Activated T-helper 2 cell treated with anti-CD3 and anti-CD28 coated beads, Interferon-gamma antibody, Interleukin-2, Interleukin-4, amounts not matched to agents 10 μg/mL and 5 μg/mL and 100 μg/mL, durations not matched to agents 14 hours and 24 hours and 36 hours (primary cell): ENCODE data around the gene PAPPA. TPM values are rescaled to one million over a fixed set of nuclear protein-coding genes. Genes with fewer than 3 reads are reported as not detected.

Experiments
- DNase-seq: peaks from one replicate; pipeline ENCODE4 v3.0.0; 2021; ENCODE audit warnings: low spot score
- H3K27ac Mint-ChIP-seq: one replicate; pipeline ENCODE4 v1.8.0; 2021; ENCODE audit warnings: mixed read lengths
- H3K27me3 Mint-ChIP-seq: one replicate; pipeline ENCODE4 v1.8.0; 2021; ENCODE audit warnings: low read depth, mixed read lengths
- H3K36me3 Mint-ChIP-seq: one replicate; pipeline ENCODE4 v1.8.0; 2021; ENCODE audit warnings: low read depth, mixed read lengths
- H3K4me1 Mint-ChIP-seq: one replicate; pipeline ENCODE4 v1.8.0; 2021; ENCODE audit warnings: low read depth, mixed read lengths
- H3K4me3 Mint-ChIP-seq: one replicate; pipeline ENCODE4 v1.8.0; 2021; ENCODE audit warnings: low read depth, mild to moderate bottlenecking, moderate library complexity, mixed read lengths
- H3K9me3 Mint-ChIP-seq: one replicate; pipeline ENCODE4 v1.8.0; 2021; ENCODE audit warnings: mixed read lengths
- intact Hi-C: fragments of 100-400 bp; cut with micrococcal nuclease; formaldehyde crosslinking; loops from one replicate; pipeline ENCODE4 v1.15.1; 2023
- total RNA-seq: library from RNA; stranded (reverse); gene quantifications from 2 replicates; pipeline ENCODE4 v1.2.3, GENCODE V29; 2022

Gene PAPPA
- total RNA-seq, 1 donor from 2014 or later, result not detected

GRCh38 chr9:116178481-116179211 lies 25.1 kb downstream of the PAPPA start:
- no peaks in the 10 kb centered on the region for H3K36me3 Mint-ChIP-seq
- no peak overlapping the region for H3K27ac Mint-ChIP-seq
- intact Hi-C loops, result no loop called here

GRCh38 chr9:116179568-116179967 lies 26.0 kb downstream of the PAPPA start:
- H3K36me3 Mint-ChIP-seq, result no peaks in the 10 kb centered on the region
- intact Hi-C loops, result no loop called here
- no peaks in the 10 kb centered on the region for H3K4me1 Mint-ChIP-seq
- no peak overlapping the region for H3K27ac Mint-ChIP-seq
- no peak for DNase-seq
- no peak overlapping the region for H3K4me3 Mint-ChIP-seq
- H3K27me3 Mint-ChIP-seq, result no peaks in the 10 kb centered on the region
- no peaks in the 10 kb centered on the region for H3K9me3 Mint-ChIP-seq

More at GRCh38 chr9:116178481-116179211, 25.1 kb downstream of the PAPPA start:
- Mint-ChIP-seq H3K27me3 (no peaks in the 10 kb centered on the region), H3K4me1 (no peaks in the 10 kb centered on the region), H3K4me3 (no peak overlapping the region), H3K9me3 (no peaks in the 10 kb centered on the region)
- DNase-seq, result no peak

GRCh38 chr9:116181853-116182610 lies 28.4 kb downstream of the PAPPA start:
- Mint-ChIP-seq H3K27ac (no peak overlapping the region), H3K27me3 (no peaks in the 10 kb centered on the region), H3K36me3 (no peaks in the 10 kb centered on the region), H3K4me1 (no peaks in the 10 kb centered on the region), H3K4me3 (no peak overlapping the region), H3K9me3 (no peaks in the 10 kb centered on the region)
- intact Hi-C loops, result no loop called here
- no peak for DNase-seq

GRCh38 chr9:116182876-116183275 lies 29.3 kb downstream of the PAPPA start:
- intact Hi-C loops, result no loop called here
- DNase-seq, result no peak
- Mint-ChIP-seq H3K4me3 (no peak overlapping the region), H3K36me3 (no peaks in the 10 kb centered on the region), H3K27ac (no peak overlapping the region), H3K27me3 (no peaks in the 10 kb centered on the region), H3K4me1 (no peaks in the 10 kb centered on the region), H3K9me3 (no peaks in the 10 kb centered on the region)

GRCh38 chr9:116187570-116188170 lies 34.1 kb downstream of the PAPPA start:
- intact Hi-C loops, result no loop called here
- Mint-ChIP-seq H3K4me3 (no peak overlapping the region), H3K27ac (no peak overlapping the region), H3K9me3 (no peaks in the 10 kb centered on the region), H3K27me3 (no peaks in the 10 kb centered on the region), H3K4me1 (no peaks in the 10 kb centered on the region), H3K36me3 (no peaks in the 10 kb centered on the region)
- no peak for DNase-seq

- intact Hi-C loops, result no loop called here
- H3K4me3 Mint-ChIP-seq, result no peak overlapping the region
- H3K4me1 Mint-ChIP-seq, result no peaks in the 10 kb centered on the region
- H3K27me3 Mint-ChIP-seq, result no peaks in the 10 kb centered on the region
- H3K36me3 Mint-ChIP-seq, result no peaks in the 10 kb centered on the region
- H3K9me3 Mint-ChIP-seq, result no peaks in the 10 kb centered on the region
- DNase-seq, result no peak
- no peak overlapping the region for H3K27ac Mint-ChIP-seq
These were observed 36.1 kb downstream of the PAPPA start for GRCh38 chr9:116189683-116190082.

GRCh38 chr9:116190637-116191396 lies 37.2 kb downstream of the PAPPA start:
- H3K4me1 Mint-ChIP-seq, result no peaks in the 10 kb centered on the region
- no peaks in the 10 kb centered on the region for H3K36me3 Mint-ChIP-seq
- H3K4me3 Mint-ChIP-seq, result no peak overlapping the region
- no peak overlapping the region for H3K27ac Mint-ChIP-seq
- DNase-seq, result no peak
- no peaks in the 10 kb centered on the region for H3K27me3 Mint-ChIP-seq
- intact Hi-C loops, result no loop called here
- no peaks in the 10 kb centered on the region for H3K9me3 Mint-ChIP-seq

GRCh38 chr9:116191576-116192415 lies 38.2 kb downstream of the PAPPA start:
- Mint-ChIP-seq H3K9me3 (no peaks in the 10 kb centered on the region), H3K4me1 (no peaks in the 10 kb centered on the region), H3K27ac (no peak overlapping the region), H3K36me3 (no peaks in the 10 kb centered on the region), H3K27me3 (no peaks in the 10 kb centered on the region), H3K4me3 (no peak overlapping the region)
- intact Hi-C loops, result no loop called here
- no peak for DNase-seq

- Mint-ChIP-seq H3K4me3 (no peak overlapping the region), H3K4me1 (no peaks in the 10 kb centered on the region), H3K36me3 (no peaks in the 10 kb centered on the region), H3K27me3 (no peaks in the 10 kb centered on the region), H3K9me3 (no peaks in the 10 kb centered on the region), H3K27ac (no peak overlapping the region)
- no peak for DNase-seq
- intact Hi-C loops, result no loop called here
These were observed 40.0 kb downstream of the PAPPA start for GRCh38 chr9:116193636-116194035.

GRCh38 chr9:116196806-116197205 lies 43.2 kb downstream of the PAPPA start:
- intact Hi-C loops, result no loop called here

GRCh38 chr9:116198344-116198743 lies 44.8 kb downstream of the PAPPA start:
- Mint-ChIP-seq H3K36me3 (no peaks in the 10 kb centered on the region), H3K9me3 (no peaks in the 10 kb centered on the region), H3K27ac (no peak overlapping the region), H3K27me3 (no peaks in the 10 kb centered on the region), H3K4me3 (no peak overlapping the region), H3K4me1 (no peaks in the 10 kb centered on the region)
- intact Hi-C loops, result no loop called here
- DNase-seq, result no peak

More at GRCh38 chr9:116196806-116197205, 43.2 kb downstream of the PAPPA start:
- Mint-ChIP-seq H3K4me1 (no peaks in the 10 kb centered on the region), H3K9me3 (no peaks in the 10 kb centered on the region), H3K36me3 (no peaks in the 10 kb centered on the region), H3K4me3 (no peak overlapping the region), H3K27ac (no peak overlapping the region), H3K27me3 (no peaks in the 10 kb centered on the region)
- no peak for DNase-seq
